Thyroid gland (tissue), 4 donors: ENCODE measurements around the gene RIC3.

Experiments used
- CTCF ChIP-seq, 6 experiments: fragments of 200-600 bp in 3 of 6; fragments of 450-650 bp in 3 of 6; sonication (generic) in 3 of 6; IDR thresholded peaks; one replicate each; pipeline ENCODE4 v1.5.1; 2016 to 2019; ENCODE audit warnings: antibody characterized with exemption in 6 of 6, mild to moderate bottlenecking in 2 of 6, inconsistent platforms in 1 of 6, moderate library complexity in 1 of 6
- POLR2A ChIP-seq, 2 donors: fragments of 450-650 bp; IDR thresholded peaks; one replicate each; pipeline ENCODE4 v1.6.1; 2017; ENCODE audit warnings: antibody characterized with exemption in 2 of 2, mild to moderate bottlenecking in 2 of 2, moderate library complexity in 1 of 2

GRCh38 chr11:8082391-8083087, 86.3 kb downstream of the RIC3 start:
- TF ChIP-seq CTCF (IDR thresholded peaks at IDR 0.05): no peak
- TF ChIP-seq POLR2A (IDR thresholded peaks at IDR 0.05): no peak
